Caco-2 (cell line): ENCODE measurements around the gene LRGUK. TPM values are rescaled to one million over a fixed set of nuclear protein-coding genes. Genes with fewer than 3 reads are reported as not detected.

Experiments used
- BruUV-seq: library from RNA; stranded (reverse); fragments of 400-500 nt; replicated peaks from 2 replicates; lab custom pipeline; 2021; lab: Mats Ljungman, UMichigan
- CTCF ChIA-PET: fragments of 300-600 bp; sonication (Branson Sonifier 250); formaldehyde crosslinking; loops from one replicate; lab custom pipeline; 2022; ENCODE audit warnings: antibody characterized with exemption; lab: Charles Lee
- POLR2A ChIA-PET: fragments of 300-600 bp; sonication (Branson Sonifier 250); formaldehyde crosslinking; loops from one replicate; lab custom pipeline; 2022; ENCODE audit warnings: antibody characterized with exemption; lab: Charles Lee
- DNase-seq, 2 experiments: peaks; one replicate each; pipeline versions ENCODE4 v3.0.0 to v3.0.0-alpha.2; 2020 to 2022
- H3K27me3 ChIP-seq: replicated peaks from 2 replicates; pipeline ENCODE4 v1.6.0; 2011; ENCODE audit warnings: low read length; ENCODE audit not compliant: control insufficient read depth, insufficient read depth
- H3K36me3 ChIP-seq: 2 replicates; pipeline ENCODE4 v1.5.1; 2011; ENCODE audit warnings: low read length; ENCODE audit not compliant: control insufficient read depth, insufficient read depth
- H3K4me1 ChIP-seq: fragments of 250-450 bp; sonication (Bioruptor Pico); 2 replicates; pipeline ENCODE4 v1.5.1; 2020; ENCODE audit warnings: mild to moderate bottlenecking
- H3K4me3 ChIP-seq: 2 replicates; pipeline ENCODE4 v1.5.1; 2011; ENCODE audit warnings: low read depth, mild to moderate bottlenecking, control low read depth, low read length
- H3K9me3 ChIP-seq: fragments of 250-450 bp; sonication (Bioruptor Pico); 2 replicates; pipeline ENCODE4 v1.5.1; 2020; ENCODE audit warnings: mild to moderate bottlenecking, moderate library complexity
- H3K27ac Mint-ChIP-seq: one replicate; pipeline ENCODE4 v1.8.0; 2022; ENCODE audit warnings: mixed read lengths; ENCODE audit not compliant: unreplicated experiment
- H3K27me3 Mint-ChIP-seq: one replicate; pipeline ENCODE4 v1.8.0; 2022; ENCODE audit warnings: mixed read lengths; ENCODE audit not compliant: insufficient read depth, unreplicated experiment
- H3K36me3 Mint-ChIP-seq: one replicate; pipeline ENCODE4 v1.8.0; 2022; ENCODE audit warnings: mild to moderate bottlenecking, mixed read lengths; ENCODE audit not compliant: insufficient read depth, unreplicated experiment
- H3K4me1 Mint-ChIP-seq: one replicate; pipeline ENCODE4 v1.8.0; 2022; ENCODE audit warnings: low read depth, mixed read lengths; ENCODE audit not compliant: unreplicated experiment
- H3K4me3 Mint-ChIP-seq: one replicate; pipeline ENCODE4 v1.8.0; 2022; ENCODE audit warnings: mild to moderate bottlenecking, moderate library complexity, mixed read lengths; ENCODE audit not compliant: unreplicated experiment
- H3K9me3 Mint-ChIP-seq: one replicate; pipeline ENCODE4 v1.8.0; 2022; ENCODE audit warnings: mixed read lengths; ENCODE audit not compliant: unreplicated experiment
- intact Hi-C: fragments of 100-400 bp; cut with micrococcal nuclease; formaldehyde crosslinking; loops from one replicate; pipeline ENCODE4 v1.10.0; 2022; ENCODE audit not compliant: unreplicated experiment
- total RNA-seq: library from RNA; stranded (reverse); gene quantifications from 2 replicates; pipeline ENCODE4 v1.2.3, GENCODE V29; 2022
- TF ChIP-seq, protein P1 (sequence below), 2 experiments: fragments of 200-600 bp in 1 of 2; IDR thresholded peaks; 1 replicate in 1 of 2; 2 replicates in 1 of 2; pipeline versions ENCODE4 v1.5.1 to v1.8.0; 2011 to 2022; ENCODE audit warnings: antibody characterized with exemption in 1 of 2, control low read depth in 1 of 2, inconsistent platforms in 1 of 2, low read depth in 1 of 2, low read length in 1 of 2, mild to moderate bottlenecking in 1 of 2, moderate library complexity in 1 of 2; ENCODE audit not compliant: insufficient read depth in 1 of 2, severe bottlenecking in 1 of 2, unreplicated experiment in 1 of 2

Gene LRGUK
- total RNA-seq, 1 experiment from 2014 or later = 0.09 TPM

DNA sequence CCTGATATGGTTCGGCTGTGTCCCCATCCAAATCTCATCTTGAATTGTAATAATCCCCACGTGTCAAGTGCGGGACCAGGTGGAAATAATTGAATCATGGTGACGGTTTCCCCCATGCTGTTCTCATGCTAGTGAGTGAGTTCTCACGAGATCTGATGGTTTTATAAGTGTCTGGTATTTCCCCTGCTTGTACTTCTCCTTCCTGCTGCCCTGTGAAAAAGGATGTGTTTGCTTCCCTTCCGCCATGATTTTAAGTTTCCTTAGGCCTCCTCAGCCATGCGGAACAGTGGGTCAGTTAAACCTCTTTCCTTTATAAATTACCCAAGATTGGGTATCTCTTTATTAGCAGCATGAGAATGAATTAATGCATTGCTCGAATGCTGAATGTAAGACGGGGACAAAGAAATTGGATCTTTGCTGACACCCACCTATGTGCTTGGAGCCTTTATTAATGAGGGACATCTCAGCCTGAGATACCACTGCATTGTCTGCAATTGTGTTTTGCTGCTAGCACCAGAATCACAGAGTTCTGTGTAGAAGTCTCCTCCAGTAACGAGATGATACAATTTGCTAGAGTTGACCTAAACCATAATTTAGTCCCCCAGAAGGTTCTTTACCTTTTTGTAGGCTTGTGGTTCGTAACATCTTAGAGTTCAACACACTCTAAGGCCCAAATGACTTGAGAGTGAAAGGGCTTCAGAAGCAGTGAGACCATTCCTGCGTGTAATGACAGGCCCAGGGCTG is 160.9 kb downstream of the LRGUK start:
- no TSS peak for BruUV-seq
- H3K27ac Mint-ChIP-seq = no peak overlapping the region
- no peak overlapping the region for H3K4me3 Mint-ChIP-seq
- no peaks in the 10 kb centered on the region for H3K36me3 ChIP-seq
- peaks cover 4% of the 10 kb centered on the region for H3K36me3 Mint-ChIP-seq
- no peak overlapping the region for H3K4me3 ChIP-seq
- intact Hi-C loops = no loop called here
- H3K4me1 Mint-ChIP-seq = peaks cover 8% of the 10 kb centered on the region
- H3K27me3 ChIP-seq = no peaks in the 10 kb centered on the region; the same call in 1 of the 2 replicates
- DNase-seq = no peak
- no peaks in the 10 kb centered on the region for H3K9me3 ChIP-seq
- POLR2A ChIA-PET = no interaction called here
- TF ChIP-seq, protein P1, sequence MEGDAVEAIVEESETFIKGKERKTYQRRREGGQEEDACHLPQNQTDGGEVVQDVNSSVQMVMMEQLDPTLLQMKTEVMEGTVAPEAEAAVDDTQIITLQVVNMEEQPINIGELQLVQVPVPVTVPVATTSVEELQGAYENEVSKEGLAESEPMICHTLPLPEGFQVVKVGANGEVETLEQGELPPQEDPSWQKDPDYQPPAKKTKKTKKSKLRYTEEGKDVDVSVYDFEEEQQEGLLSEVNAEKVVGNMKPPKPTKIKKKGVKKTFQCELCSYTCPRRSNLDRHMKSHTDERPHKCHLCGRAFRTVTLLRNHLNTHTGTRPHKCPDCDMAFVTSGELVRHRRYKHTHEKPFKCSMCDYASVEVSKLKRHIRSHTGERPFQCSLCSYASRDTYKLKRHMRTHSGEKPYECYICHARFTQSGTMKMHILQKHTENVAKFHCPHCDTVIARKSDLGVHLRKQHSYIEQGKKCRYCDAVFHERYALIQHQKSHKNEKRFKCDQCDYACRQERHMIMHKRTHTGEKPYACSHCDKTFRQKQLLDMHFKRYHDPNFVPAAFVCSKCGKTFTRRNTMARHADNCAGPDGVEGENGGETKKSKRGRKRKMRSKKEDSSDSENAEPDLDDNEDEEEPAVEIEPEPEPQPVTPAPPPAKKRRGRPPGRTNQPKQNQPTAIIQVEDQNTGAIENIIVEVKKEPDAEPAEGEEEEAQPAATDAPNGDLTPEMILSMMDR (IDR thresholded peaks at IDR 0.05; ENCODE audit: insufficient read depth in 1 of 2, low read depth in 1 of 2, low read length in 1 of 2, severe bottlenecking in 1 of 2, unreplicated experiment in 1 of 2) = no peak
- peaks cover 3% of the 10 kb centered on the region for H3K27me3 Mint-ChIP-seq
- H3K4me1 ChIP-seq = no peaks in the 10 kb centered on the region
- no peaks in the 10 kb centered on the region for H3K9me3 Mint-ChIP-seq
- CTCF ChIA-PET = no interaction called here

DNA sequence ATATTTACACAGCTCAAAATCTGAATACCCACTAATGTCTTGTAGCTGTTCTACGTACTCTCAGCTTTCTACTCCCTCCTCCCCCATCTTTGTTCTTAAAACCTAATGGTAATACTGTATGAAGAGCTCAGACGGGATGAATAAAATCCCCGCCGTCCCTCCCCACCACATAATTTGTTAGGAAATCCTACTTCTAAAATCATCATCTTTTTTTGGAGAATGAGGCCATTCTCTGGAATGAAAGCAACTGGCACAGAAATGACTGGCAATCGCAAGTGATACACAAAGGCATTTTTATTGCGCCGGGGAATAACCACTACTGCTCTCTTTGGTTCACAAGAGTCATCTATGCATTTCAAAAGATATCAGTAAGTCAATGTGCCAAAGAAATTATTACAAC is 162.3 kb downstream of the LRGUK start:
- no TSS peak for BruUV-seq
- TF ChIP-seq, protein P1 (IDR thresholded peaks at IDR 0.05; ENCODE audit: insufficient read depth in 1 of 2, low read depth in 1 of 2, low read length in 1 of 2, severe bottlenecking in 1 of 2, unreplicated experiment in 1 of 2) = no peak
- H3K9me3 Mint-ChIP-seq = no peaks in the 10 kb centered on the region
- H3K4me1 Mint-ChIP-seq = peaks cover 8% of the 10 kb centered on the region
- ChIA-PET CTCF (no interaction called here), POLR2A (no interaction called here)
- H3K36me3 Mint-ChIP-seq = peaks cover 9% of the 10 kb centered on the region
- peaks cover 3% of the 10 kb centered on the region for H3K27me3 Mint-ChIP-seq
- no peaks in the 10 kb centered on the region for H3K9me3 ChIP-seq
- intact Hi-C loops = no loop called here
- H3K4me1 ChIP-seq = no peaks in the 10 kb centered on the region
- no peaks in the 10 kb centered on the region for H3K27me3 ChIP-seq
- no peak overlapping the region for H3K4me3 ChIP-seq
- no peaks in the 10 kb centered on the region for H3K36me3 ChIP-seq
- DNase-seq = no peak
- no peak overlapping the region for H3K4me3 Mint-ChIP-seq
- H3K27ac Mint-ChIP-seq = no peak overlapping the region

DNA sequence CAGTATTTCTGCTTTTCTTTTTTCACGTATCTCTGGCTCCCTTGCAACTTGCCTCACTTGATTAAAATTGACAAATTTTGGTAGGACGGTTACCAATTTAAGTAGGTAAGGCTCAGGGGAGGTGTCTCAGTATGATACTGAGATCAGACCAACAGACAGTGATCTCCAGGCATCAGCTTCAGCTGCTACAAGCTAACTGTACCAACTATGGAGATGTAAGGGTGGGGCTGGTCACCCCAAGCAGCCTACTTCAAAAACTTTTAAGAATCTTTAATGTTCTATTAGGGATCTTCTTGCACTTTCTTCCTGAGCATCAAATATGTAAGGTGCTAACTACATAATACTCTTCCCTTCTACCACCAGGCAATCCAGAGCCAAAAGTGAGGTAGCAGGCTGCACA is 162.7 kb downstream of the LRGUK start:
- intact Hi-C loops = no loop called here
- no peak overlapping the region for H3K27ac Mint-ChIP-seq
- no peak overlapping the region for H3K4me3 Mint-ChIP-seq
- Histone ChIP-seq H3K4me1 (no peaks in the 10 kb centered on the region), H3K9me3 (no peaks in the 10 kb centered on the region), H3K36me3 (no peaks in the 10 kb centered on the region), H3K4me3 (no peak overlapping the region), H3K27me3 (no peaks in the 10 kb centered on the region)
- H3K4me1 Mint-ChIP-seq = peaks cover 8% of the 10 kb centered on the region
- no peaks in the 10 kb centered on the region for H3K9me3 Mint-ChIP-seq
- ChIA-PET POLR2A (no interaction called here), CTCF (no interaction called here)
- peaks cover 3% of the 10 kb centered on the region for H3K27me3 Mint-ChIP-seq
- BruUV-seq = no TSS peak
- TF ChIP-seq, protein P1 (IDR thresholded peaks at IDR 0.05; ENCODE audit: insufficient read depth in 1 of 2, low read depth in 1 of 2, low read length in 1 of 2, severe bottlenecking in 1 of 2, unreplicated experiment in 1 of 2) = no peak
- peaks cover 13% of the 10 kb centered on the region for H3K36me3 Mint-ChIP-seq
- DNase-seq = no peak
